Upper lobe of left lung (tissue), 4 donors: ENCODE measurements around the gene PIN4.

Experiments used
- CTCF ChIP-seq, 6 experiments: fragments of 450-650 bp in 4 of 6; fragments of 200-600 bp in 2 of 6; sonication (generic) in 2 of 6; IDR thresholded peaks; one replicate each; pipeline ENCODE4 v1.5.1; 2016 to 2019; ENCODE audit warnings: antibody characterized with exemption in 6 of 6
- POLR2A ChIP-seq, 4 donors: fragments of 450-650 bp; IDR thresholded peaks; one replicate each; pipeline ENCODE4 v1.5.1; 2016 to 2017; ENCODE audit warnings: antibody characterized with exemption in 4 of 4, mild to moderate bottlenecking in 2 of 4
- POLR2AphosphoS5 ChIP-seq, 2 donors: sonication (generic); formaldehyde crosslinking; IDR thresholded peaks; one replicate each; pipeline ENCODE4 v1.5.1; 2017; ENCODE audit warnings: antibody characterized with exemption in 2 of 2

GRCh38 chrX:72245461-72246089 lies 64.0 kb downstream of the PIN4 start:
- TF ChIP-seq POLR2A (IDR thresholded peaks at IDR 0.05) (no peak), CTCF (IDR thresholded peaks at IDR 0.05) (peak; percentile 49 to 69 (median 62)), POLR2AphosphoS5 (IDR thresholded peaks at IDR 0.05) (no peak)
